Measurements from ENCODE around the gene LPIN3.

The LPIN3 gene

DNA sequence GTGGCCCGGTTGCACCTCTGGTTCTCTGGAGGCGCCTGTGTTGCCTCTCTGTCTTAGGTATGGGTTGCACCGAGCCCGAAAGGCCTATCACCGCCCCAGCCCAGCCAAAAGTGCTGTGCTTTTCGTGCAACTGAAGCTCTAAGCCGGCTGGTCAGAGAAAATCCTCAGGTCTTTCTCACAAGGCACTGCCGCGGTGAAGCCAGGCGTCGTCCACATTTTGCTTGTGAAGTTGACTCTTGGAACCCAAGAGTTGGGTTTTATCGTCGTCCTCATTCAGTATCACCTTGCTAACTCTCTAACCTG, 26.7 kb downstream of the LPIN3 start:
- TF ChIP-seq, protein P1, sequence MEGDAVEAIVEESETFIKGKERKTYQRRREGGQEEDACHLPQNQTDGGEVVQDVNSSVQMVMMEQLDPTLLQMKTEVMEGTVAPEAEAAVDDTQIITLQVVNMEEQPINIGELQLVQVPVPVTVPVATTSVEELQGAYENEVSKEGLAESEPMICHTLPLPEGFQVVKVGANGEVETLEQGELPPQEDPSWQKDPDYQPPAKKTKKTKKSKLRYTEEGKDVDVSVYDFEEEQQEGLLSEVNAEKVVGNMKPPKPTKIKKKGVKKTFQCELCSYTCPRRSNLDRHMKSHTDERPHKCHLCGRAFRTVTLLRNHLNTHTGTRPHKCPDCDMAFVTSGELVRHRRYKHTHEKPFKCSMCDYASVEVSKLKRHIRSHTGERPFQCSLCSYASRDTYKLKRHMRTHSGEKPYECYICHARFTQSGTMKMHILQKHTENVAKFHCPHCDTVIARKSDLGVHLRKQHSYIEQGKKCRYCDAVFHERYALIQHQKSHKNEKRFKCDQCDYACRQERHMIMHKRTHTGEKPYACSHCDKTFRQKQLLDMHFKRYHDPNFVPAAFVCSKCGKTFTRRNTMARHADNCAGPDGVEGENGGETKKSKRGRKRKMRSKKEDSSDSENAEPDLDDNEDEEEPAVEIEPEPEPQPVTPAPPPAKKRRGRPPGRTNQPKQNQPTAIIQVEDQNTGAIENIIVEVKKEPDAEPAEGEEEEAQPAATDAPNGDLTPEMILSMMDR (IDR thresholded peaks at IDR 0.05; ENCODE audit: extremely low read depth, missing control alignments): no peak
- DNase-seq (ENCODE audit: low spot score): no peak

DNA sequence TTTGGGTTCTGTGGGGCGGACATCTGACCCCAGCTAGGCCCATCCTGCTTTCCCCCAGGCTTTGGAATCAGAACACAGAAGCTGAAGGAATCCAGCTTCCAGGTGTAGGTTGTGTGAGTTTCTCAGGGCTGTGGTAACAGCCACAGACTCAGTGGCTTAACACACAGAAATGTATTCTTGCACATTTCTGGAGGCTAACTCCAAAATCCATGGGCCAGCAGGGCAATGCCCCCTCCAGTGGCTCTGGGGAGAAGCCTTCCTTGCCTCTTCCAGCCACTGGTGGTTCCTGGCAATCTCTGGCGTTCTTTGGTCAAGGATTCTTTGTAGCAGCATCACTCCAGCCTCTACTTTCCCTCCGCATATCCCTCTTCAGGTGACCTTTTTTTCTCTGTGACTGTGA, 27.3 kb downstream of the LPIN3 start:
- DNase-seq (ENCODE audit: low spot score): no peak
- TF ChIP-seq, protein P1 (IDR thresholded peaks at IDR 0.05; ENCODE audit: extremely low read depth, missing control alignments): no peak

DNA sequence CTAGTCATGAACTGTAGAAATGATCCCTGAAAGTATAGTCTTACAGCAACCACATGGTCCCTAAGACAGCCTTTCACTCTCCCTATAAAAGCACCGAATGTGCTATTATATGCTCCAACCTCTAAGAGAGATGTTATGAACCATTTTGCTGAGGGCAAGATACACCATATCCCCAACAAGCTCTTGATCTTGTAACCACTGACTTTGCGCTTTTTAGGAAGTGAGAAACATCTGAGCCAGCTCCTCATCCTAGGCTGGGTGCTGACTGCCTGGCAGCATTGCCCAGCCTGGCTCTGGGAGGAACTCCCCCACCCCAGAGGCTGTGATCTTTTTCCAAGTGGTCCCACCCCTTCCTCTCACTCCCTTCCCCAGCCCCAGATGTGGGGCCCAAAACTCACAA, 29.1 kb downstream of the LPIN3 start:
- no peak for DNase-seq (ENCODE audit: low spot score)
- TF ChIP-seq, protein P1 (IDR thresholded peaks at IDR 0.05; ENCODE audit: extremely low read depth, missing control alignments): no peak

DNA sequence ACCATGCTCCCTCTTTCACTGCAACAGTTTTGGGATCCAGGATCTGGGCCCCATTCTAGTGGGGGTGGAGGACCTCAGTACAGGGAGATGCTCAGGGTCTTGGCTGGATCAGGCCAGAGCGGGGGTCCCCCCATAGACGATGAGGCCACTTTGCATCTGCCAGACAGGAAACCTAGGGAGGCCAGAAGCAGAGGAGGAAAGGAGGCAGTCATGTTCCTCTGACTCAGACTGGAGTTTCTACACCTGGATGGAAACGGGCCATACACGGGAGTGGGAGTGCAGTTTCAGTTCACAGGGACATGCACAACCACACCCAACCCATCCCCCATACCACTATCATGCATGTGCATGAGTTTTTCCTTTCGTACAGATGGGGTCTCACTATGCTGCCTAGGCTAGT, 29.6 kb downstream of the LPIN3 start:
- TF ChIP-seq, protein P1 (IDR thresholded peaks at IDR 0.05; ENCODE audit: extremely low read depth, missing control alignments): no peak
- no peak for DNase-seq (ENCODE audit: low spot score)

DNA sequence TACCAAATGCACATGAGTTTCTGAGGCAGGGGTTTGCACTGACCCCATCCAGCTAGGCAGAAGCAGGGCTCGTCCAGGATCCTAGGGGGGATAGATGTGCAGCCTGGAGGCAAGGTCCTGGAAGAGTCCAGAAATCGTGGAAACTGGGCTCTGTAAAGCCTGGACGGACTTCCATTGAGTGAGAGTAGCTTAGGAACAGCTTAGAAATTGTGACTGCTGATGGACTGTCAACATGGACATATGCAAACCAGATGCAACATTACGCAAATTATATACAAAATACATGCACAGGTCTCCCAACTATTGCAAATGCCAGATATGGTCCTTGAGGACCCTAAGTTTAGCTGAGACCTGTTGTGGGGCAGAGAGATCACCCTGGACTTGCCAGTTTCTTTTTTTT, 30.8 kb downstream of the LPIN3 start:
- TF ChIP-seq, protein P1 (IDR thresholded peaks at IDR 0.05; ENCODE audit: extremely low read depth, missing control alignments): no peak
- DNase-seq (ENCODE audit: low spot score): no peak

DNA sequence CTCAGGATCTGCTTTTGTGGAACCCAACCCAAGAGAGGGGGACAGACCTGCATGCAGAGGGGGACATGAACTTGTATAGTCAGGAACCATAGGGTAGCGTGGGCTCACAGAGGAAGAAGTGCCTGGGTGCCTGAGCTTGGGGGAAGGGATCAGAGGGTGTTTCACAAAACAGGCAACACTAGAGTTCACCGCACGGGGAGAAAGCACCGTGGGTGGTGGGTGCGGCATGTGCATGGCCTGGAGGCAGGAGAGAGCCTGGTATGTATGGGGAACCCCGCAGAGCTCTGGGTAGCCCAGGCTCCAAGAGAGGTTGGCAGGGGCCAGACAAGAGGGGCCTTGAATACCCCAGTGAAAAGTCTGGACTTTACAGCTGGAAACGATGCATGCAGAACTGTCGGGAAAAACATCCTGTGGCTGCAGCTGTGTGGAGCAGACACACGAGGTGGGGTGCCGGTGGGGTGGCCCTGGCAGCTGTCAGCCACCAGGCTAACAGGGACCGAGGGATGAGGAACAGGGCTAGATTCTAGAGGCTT, 32.7 kb downstream of the LPIN3 start:
- TF ChIP-seq, protein P1 (IDR thresholded peaks at IDR 0.05; ENCODE audit: extremely low read depth, missing control alignments): no peak
- no peak for DNase-seq (ENCODE audit: low spot score)

DNA sequence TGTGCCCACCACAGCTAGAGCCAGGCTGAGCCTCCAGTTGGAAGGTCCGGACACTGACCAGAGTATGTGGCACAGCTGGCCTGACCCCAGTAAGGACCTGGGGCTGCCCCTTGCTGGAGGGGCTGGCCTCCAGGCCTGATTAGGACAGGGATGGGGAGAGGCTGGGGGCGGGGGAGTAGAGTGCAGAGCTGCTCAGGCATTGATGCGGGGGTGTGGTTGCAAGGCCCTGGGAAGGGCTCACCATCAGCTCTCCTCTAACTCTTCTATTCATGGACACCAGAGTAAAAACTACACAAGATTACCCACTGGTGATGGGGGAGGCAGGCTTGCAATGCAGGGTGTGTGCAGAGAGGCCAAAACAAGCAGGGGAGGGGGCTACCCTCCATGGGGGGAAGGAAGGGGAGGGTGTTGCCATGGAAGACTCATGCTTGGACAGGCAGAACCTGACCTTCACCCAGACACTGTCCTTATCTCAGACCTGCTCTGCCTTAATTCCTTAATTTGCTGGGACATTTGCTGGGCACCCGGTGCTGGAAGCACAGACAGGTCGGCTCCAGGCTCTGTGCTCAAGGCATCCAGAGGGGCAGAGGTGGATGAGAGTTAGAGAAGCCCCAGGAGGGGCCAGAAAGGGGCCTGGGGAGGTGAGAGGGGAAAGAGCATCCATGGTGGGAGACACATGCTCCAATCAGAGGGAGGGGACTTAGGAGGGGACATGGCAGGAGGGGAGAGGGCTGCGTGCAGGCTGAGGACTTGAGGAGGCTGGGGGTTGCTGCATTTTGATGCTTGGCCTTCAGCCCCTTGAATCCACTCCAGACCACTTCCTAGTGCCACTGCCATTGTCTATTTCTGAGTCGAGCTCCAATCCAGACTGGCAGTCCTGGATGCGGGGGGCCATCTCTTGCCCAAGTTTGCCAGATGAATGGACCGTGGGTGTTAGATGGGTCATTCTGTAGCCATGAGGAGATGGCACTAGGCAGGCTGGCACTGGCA, 33.6 kb downstream of the LPIN3 start:
- no peak for DNase-seq (ENCODE audit: low spot score)
- TF ChIP-seq, protein P1 (IDR thresholded peaks at IDR 0.05; ENCODE audit: extremely low read depth, missing control alignments): no peak
